Endothelial cell (in vitro differentiated cells): ENCODE data around the gene SACS. TPM values are rescaled to one million over a fixed set of nuclear protein-coding genes. Genes with fewer than 3 reads are reported as not detected.
"Not testable (repeated sequence)": the region's sequence is repeated elsewhere in the genome, so short reads cannot be mapped to it uniquely, and the experiment has no call there.

Experiments used
- DNase-seq: peaks from one replicate; pipeline ENCODE4 v3.0.0; 2021; ENCODE audit warnings: low spot score
- H3K27ac Mint-ChIP-seq: one replicate; pipeline ENCODE4 v1.8.0; 2021; ENCODE audit warnings: mixed read lengths, inconsistent platforms; ENCODE audit not compliant: unreplicated experiment
- H3K27me3 Mint-ChIP-seq: one replicate; pipeline ENCODE4 v1.8.0; 2021; ENCODE audit warnings: mild to moderate bottlenecking, moderate library complexity, mixed read lengths, inconsistent platforms; ENCODE audit not compliant: unreplicated experiment
- H3K36me3 Mint-ChIP-seq: one replicate; pipeline ENCODE4 v1.8.0; 2021; ENCODE audit warnings: mild to moderate bottlenecking, low read depth, mixed read lengths, inconsistent platforms; ENCODE audit not compliant: unreplicated experiment
- H3K4me1 Mint-ChIP-seq: one replicate; pipeline ENCODE4 v1.8.0; 2021; ENCODE audit warnings: mild to moderate bottlenecking, mixed read lengths, inconsistent platforms; ENCODE audit not compliant: unreplicated experiment
- H3K4me3 Mint-ChIP-seq: one replicate; pipeline ENCODE4 v1.8.0; 2021; ENCODE audit warnings: mild to moderate bottlenecking, mixed read lengths, inconsistent platforms; ENCODE audit not compliant: unreplicated experiment
- H3K9me3 Mint-ChIP-seq: one replicate; pipeline ENCODE4 v1.8.0; 2021; ENCODE audit warnings: mixed read lengths, inconsistent platforms; ENCODE audit not compliant: unreplicated experiment
- CTCF ChIP-seq: fragments of 200-600 bp; sonication (generic); IDR thresholded peaks from one replicate; pipeline ENCODE4 v1.5.0; 2021; ENCODE audit warnings: antibody characterized with exemption; ENCODE audit not compliant: unreplicated experiment
- total RNA-seq: library from RNA; stranded (reverse); fragmentation: NEBNext Ultra II Directional; extraction: Animal tissue kit (Norgen Biotek cat#: 25700); gene quantifications from one replicate; pipeline ENCODE4 v1.2.1, GENCODE V29; 2021; ENCODE audit not compliant: unreplicated experiment

Gene SACS
- total RNA-seq, 1 donor from 2014 or later: 45.8 TPM

GRCh38 chr13:23440821-23441618, 7.5 kb upstream of the SACS start:
- no peaks in the 10 kb centered on the region for H3K4me1 Mint-ChIP-seq
- DNase-seq: no peak
- TF ChIP-seq CTCF: no peak
- no peaks in the 10 kb centered on the region for H3K27me3 Mint-ChIP-seq
- H3K36me3 Mint-ChIP-seq: no peaks in the 10 kb centered on the region
- no peak overlapping the region for H3K4me3 Mint-ChIP-seq
- no peak overlapping the region for H3K27ac Mint-ChIP-seq
- H3K9me3 Mint-ChIP-seq: no peaks in the 10 kb centered on the region

- H3K4me3 Mint-ChIP-seq, H3K9me3 Mint-ChIP-seq, DNase-seq, H3K4me1 Mint-ChIP-seq, H3K27ac Mint-ChIP-seq, H3K27me3 Mint-ChIP-seq, H3K36me3 Mint-ChIP-seq: not testable (repeated sequence)
Observed at GRCh38 chr13:23440324-23440723, 6.8 kb upstream of the SACS start.

GRCh38 chr13:23437916-23438315, 4.4 kb upstream of the SACS start:
- H3K27me3 Mint-ChIP-seq: peaks cover 1% of the 10 kb centered on the region
- H3K4me3 Mint-ChIP-seq: no peak overlapping the region

GRCh38 chr13:23436680-23437079, 3.2 kb upstream of the SACS start:
- Mint-ChIP-seq H3K27me3 (peaks cover 1% of the 10 kb centered on the region), H3K4me1 (no peaks in the 10 kb centered on the region), H3K27ac (no peak overlapping the region), H3K4me3 (no peak overlapping the region), H3K9me3 (no peaks in the 10 kb centered on the region), H3K36me3 (no peaks in the 10 kb centered on the region)
- no peak for DNase-seq
- TF ChIP-seq CTCF: no peak

More at GRCh38 chr13:23437916-23438315, 4.4 kb upstream of the SACS start:
- no peak for DNase-seq
- Mint-ChIP-seq H3K4me1 (no peaks in the 10 kb centered on the region), H3K36me3 (no peaks in the 10 kb centered on the region), H3K9me3 (no peaks in the 10 kb centered on the region), H3K27ac (no peak overlapping the region)
- TF ChIP-seq CTCF: no peak

GRCh38 chr13:23434491-23434890, 989 bp upstream of the SACS start:
- Mint-ChIP-seq H3K4me3 (no peak overlapping the region), H3K27me3 (peaks cover 1% of the 10 kb centered on the region), H3K36me3 (no peaks in the 10 kb centered on the region), H3K27ac (no peak overlapping the region), H3K9me3 (no peaks in the 10 kb centered on the region), H3K4me1 (no peaks in the 10 kb centered on the region)
- TF ChIP-seq CTCF: no peak
- no peak for DNase-seq
